B cell (primary cell): Measurements from ENCODE around the gene RBM23.

Experiments used
- CTCF ChIP-seq: fragments of 200-600 bp; IDR thresholded peaks from one replicate; pipeline ENCODE4 v1.8.0; 2022; ENCODE audit warnings: antibody characterized with exemption, mild to moderate bottlenecking
- EZH2 ChIP-seq: IDR thresholded peaks from 2 replicates; pipeline ENCODE4 v1.6.1; 2012; ENCODE audit warnings: borderline replicate concordance, low read depth, mild to moderate bottlenecking, moderate library complexity, low read length; ENCODE audit not compliant: insufficient read depth, poor library complexity, severe bottlenecking

GRCh38 chr14:22932146-22932545, 13.2 kb upstream of the RBM23 start:
- TF ChIP-seq CTCF (no peak), EZH2 (no peak)
